Measurements from ENCODE around the gene STX5. TPM values are rescaled to one million over a fixed set of nuclear protein-coding genes. Genes with fewer than 3 reads are reported as not detected.

STX5 gene
- 51.8 and 64.6 TPM in 2 replicates for total RNA-seq

DNA sequence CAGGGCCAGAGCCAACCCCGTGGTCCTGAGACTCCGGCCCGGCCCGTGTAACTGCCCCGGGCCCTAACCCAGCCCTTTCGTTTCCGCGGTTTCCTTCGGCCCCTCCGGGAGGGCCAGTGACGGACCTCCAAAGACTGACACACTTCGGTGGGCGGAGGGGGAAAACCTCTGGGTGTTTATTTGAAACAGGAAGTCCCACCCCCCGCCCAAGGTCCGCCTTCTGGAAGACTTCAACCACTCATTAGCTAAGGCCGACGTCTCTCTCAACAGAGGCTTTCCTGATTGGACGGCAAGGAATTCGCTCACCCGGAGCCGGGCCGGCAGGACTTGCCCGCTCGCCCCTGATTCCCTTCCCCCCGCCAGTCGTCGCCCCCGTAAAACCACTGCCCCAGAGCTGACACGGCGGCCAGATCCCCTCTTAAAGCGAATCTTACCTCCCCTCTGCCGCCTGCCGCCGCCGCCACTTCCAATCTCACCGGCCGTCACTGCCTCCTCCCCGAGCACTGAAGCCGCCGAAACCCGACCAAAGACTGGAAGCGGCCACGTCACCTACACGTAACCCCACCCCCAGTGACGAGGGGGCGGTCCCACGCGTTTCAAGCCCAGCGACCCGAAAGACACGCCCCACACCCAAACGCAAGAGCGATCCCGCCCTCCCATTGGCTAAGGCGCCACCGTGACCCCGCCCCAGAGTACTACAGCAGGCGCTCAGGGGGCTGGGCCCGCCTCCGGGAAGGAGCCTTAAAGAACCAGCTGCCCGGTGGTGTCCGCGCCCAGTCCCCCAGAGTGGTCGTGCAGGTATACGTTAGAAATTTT lies at the start of gene STX5:
Gene STX5, minus strand, starts transcription at position 532 of the 816 bp plus-strand sequence. CDS start 808 bp downstream, outside the sequence.

GRCh38 chr11:62880803-62881578 lies 49.1 kb upstream of the STX5 start, which contains the start of gene SLC3A2:
Gene SLC3A2, plus strand, starts transcription at chr11:62880896. Its CDS starts 128 bp downstream, at chr11:62881024.

GRCh38 chr11:62839050-62839945 lies 7.4 kb upstream of the STX5 start, which contains the start of gene WDR74:
Gene WDR74, minus strand, starts transcription at chr11:62839590. Its CDS starts 20 bp downstream, at chr11:62839570.

DNA sequence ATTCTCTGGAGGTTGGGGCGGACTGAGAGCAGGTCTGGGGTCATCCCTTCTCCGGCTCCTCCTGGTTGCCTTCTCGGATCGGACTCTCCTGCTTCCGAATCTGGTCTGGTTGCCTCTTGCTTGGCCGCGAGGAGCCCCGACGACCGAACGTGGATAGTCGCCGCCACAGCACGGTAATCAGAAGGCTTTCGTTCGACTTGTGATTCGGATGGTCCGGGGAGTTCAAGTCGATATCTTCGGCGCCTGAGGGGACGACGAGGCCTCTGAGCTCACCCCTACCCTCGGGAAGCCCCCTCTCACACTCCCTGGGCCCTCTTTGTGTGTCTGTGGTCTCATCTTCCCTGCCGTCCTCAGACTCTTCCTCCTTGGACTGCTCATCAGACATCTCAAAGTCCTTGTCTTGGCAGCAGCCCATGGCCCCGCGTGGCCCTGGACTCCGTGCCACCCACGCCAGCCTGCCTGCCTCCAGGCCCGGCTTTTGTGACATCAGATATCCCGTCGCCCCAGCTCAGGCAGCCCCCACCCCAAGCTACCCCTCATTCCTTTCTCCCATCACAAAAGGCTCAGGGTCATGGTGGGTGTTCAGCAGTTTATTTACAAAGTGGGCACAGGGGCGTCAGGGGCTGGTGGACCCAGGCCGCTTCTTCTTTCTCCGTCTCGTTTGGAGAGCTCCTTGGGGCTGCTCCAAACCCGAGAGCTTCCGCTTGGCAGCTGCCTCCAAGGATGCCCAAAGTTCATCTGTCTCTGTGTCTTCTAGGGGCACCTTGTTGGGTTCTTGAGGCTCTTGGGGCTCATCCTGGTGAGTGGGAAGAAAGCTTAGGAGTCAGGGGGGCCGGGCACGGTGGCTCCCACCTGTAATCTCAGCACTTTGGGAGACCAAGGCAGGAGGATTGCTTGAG lies 734 bp upstream of the STX5 start, which contains the start of gene TEX54:
Gene TEX54, minus strand, starts transcription at position 506 of the 899 bp plus-strand sequence.

GRCh38 chr11:62805076-62805892 lies 26.6 kb downstream of the STX5 start, which contains the start of gene NXF1:
Gene NXF1, minus strand, starts transcription at chr11:62805440. Its CDS starts 84 bp downstream, at chr11:62805356.

DNA sequence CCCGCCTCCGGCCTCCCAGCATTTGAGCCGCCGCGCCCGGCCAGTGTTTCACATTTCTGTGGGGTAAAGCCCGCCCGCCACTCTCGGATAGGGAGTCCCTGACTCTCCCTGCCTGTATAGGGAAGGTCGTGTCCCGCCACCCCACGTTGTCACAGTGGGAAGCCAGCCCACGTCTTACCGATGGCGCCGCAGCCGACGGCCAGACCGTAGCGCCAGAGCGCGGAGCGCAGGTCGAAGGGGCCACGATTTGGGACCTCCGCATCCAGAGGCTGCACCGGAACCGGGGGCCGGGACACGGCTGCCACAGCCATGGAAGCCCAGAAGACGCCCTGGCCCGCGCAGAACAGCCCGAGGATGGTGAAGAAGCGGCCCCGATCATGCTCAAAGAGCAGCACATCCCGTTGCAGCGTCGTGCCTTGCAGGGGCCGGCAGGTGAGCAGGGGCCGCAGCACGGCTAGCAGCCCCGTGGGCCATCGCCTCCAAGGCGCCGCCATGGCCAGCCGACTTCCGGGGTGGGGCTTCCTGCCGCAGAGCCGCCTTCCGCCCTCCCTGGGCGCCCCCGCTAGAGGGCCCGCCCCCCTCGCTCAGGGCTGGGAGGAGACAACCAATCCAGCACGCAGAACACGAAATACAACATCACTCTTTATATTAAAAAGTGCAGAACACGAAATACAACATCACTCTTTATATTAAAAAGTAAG lies 40.2 kb downstream of the STX5 start, which contains the start of gene TMEM223:
Gene TMEM223, minus strand, starts transcription at position 506 of the 701 bp plus-strand sequence. Its CDS starts 12 bp downstream, at position 494.

GRCh38 chr11:62787005-62787759 lies 44.7 kb downstream of the STX5 start, which contains the start of gene TMEM179B:
Gene TMEM179B, plus strand, starts transcription at chr11:62787402. Its CDS starts 30 bp downstream, at chr11:62787432.

GRCh38 chr11:62771144-62772021 lies 60.5 kb downstream of the STX5 start, which contains the start of gene TAF6L:
Gene TAF6L, plus strand, starts transcription at chr11:62771396. Its CDS starts 4,388 bp downstream, at chr11:62775784.

Small RNAs within 50 kb of the gene (small RNA-seq; reads per million reads assigned to genes)
- gene MIR6514 (0.60 reads per million, percentile 36 among the genes with 10 or more reads in this experiment), gene RF00099 (not detected), gene RNU6-118P (not detected), gene SNORD22 (not detected), gene SNORD26 (not detected), gene SNORD27 (not detected), gene SNORD28 (not detected), gene SNORD30 (59.1 reads per million, percentile 98 among the genes with 10 or more reads in this experiment)

Other genes starting within 250 kb of the STX5 start
- gene TUT1, start 240.5 kb downstream of the STX5 start, total RNA-seq, result 5.9 and 6.2 TPM in 2 replicates
- 114 and 152 TPM in 2 replicates for gene MTA2, start 230.2 kb downstream of the STX5 start, total RNA-seq
- gene EML3, start 219.3 kb downstream of the STX5 start, total RNA-seq, result 42.0 and 48.3 TPM in 2 replicates
- gene ROM1, start 218.8 kb downstream of the STX5 start, total RNA-seq, result 0.54 and 4.7 TPM in 2 replicates
- 25.2 and 27.9 TPM in 2 replicates for gene B3GAT3, start 210.1 kb downstream of the STX5 start, total RNA-seq
- gene GANAB, start 185.4 kb downstream of the STX5 start, total RNA-seq, result 164 and 256 TPM in 2 replicates
- gene INTS5, start 178.7 kb downstream of the STX5 start, total RNA-seq, result 27.5 and 32.8 TPM in 2 replicates
- 22.4 and 30.1 TPM in 2 replicates for gene C11orf98, start 166.8 kb downstream of the STX5 start, total RNA-seq
- 6.2 and 14.1 TPM in 2 replicates for gene CSKMT, start 166.7 kb downstream of the STX5 start, total RNA-seq
- gene UQCC3, start 160.4 kb downstream of the STX5 start, total RNA-seq, result 5.5 and 6.2 TPM in 2 replicates
- 5.1 and 6.0 TPM in 2 replicates for gene LBHD1, start 159.8 kb downstream of the STX5 start, total RNA-seq
- gene UBXN1, start 153.0 kb downstream of the STX5 start, total RNA-seq, result 96.7 and 148 TPM in 2 replicates
- gene LRRN4CL, start 142.5 kb downstream of the STX5 start, total RNA-seq, result 0.39 and 0.87 TPM in 2 replicates
- gene BSCL2, start 124.6 kb downstream of the STX5 start, total RNA-seq, result 72.6 and 84.4 TPM in 2 replicates
- 0.79 TPM in 1 of 2 replicates, not detected in the other for gene GNG3, start 124.4 kb downstream of the STX5 start, total RNA-seq
- gene HNRNPUL2, start 104.6 kb downstream of the STX5 start, total RNA-seq, result 9.3 and 13.0 TPM in 2 replicates
- 28.7 and 34.1 TPM in 2 replicates for gene TTC9C, start 103.6 kb downstream of the STX5 start, total RNA-seq
- gene ZBTB3, start 77.9 kb downstream of the STX5 start, total RNA-seq, result 25.9 and 32.9 TPM in 2 replicates
- 51.0 and 53.5 TPM in 2 replicates for gene POLR2G, start 70.5 kb downstream of the STX5 start, total RNA-seq
- 18.2 and 20.4 TPM in 2 replicates for gene TAF6L, start 60.7 kb downstream of the STX5 start, total RNA-seq
- gene TMEM179B, start 44.6 kb downstream of the STX5 start, total RNA-seq, result 40.4 and 47.3 TPM in 2 replicates
- gene TMEM223, start 40.0 kb downstream of the STX5 start, total RNA-seq, result 18.5 and 21.0 TPM in 2 replicates
- gene NXF1, start 26.6 kb downstream of the STX5 start, total RNA-seq, result 33.9 and 38.5 TPM in 2 replicates
- not detected in 2 replicates for gene TEX54, start 790 bp upstream of the STX5 start, total RNA-seq
- 27.7 and 86.8 TPM in 2 replicates for gene WDR74, start 7.5 kb upstream of the STX5 start, total RNA-seq
- 83.6 and 208 TPM in 2 replicates for gene SLC3A2, start 48.8 kb upstream of the STX5 start, total RNA-seq
- not detected in 2 replicates for gene CHRM1, start 89.3 kb upstream of the STX5 start, total RNA-seq
- gene SLC22A6, start 152.9 kb upstream of the STX5 start, total RNA-seq, result not detected in 2 replicates
- not detected in 2 replicates for gene SLC22A8, start 183.8 kb upstream of the STX5 start, total RNA-seq